WTC11 (cell line): ENCODE data around the gene STBD1. TPM values are rescaled to one million over a fixed set of nuclear protein-coding genes. Genes with fewer than 3 reads are reported as not detected.
"Not testable (repeated sequence)": the region's sequence is repeated elsewhere in the genome, so short reads cannot be mapped to it uniquely, and the experiment has no call there.

Experiments
- ATAC-seq: fragments of 200-7000 bp; cut with Tn5 transposase; 2 replicates; pipeline ENCODE4 v1.10.0; 2021; ENCODE audit warnings: mild to moderate bottlenecking, moderate library complexity
- CTCF ChIA-PET: fragments of 300-600 bp; sonication (Branson Sonifier 250); formaldehyde crosslinking; loops from one replicate; lab custom pipeline; 2021; ENCODE audit warnings: antibody characterized with exemption; lab: Charles Lee
- POLR2A ChIA-PET: fragments of 350-600 bp; sonication (Branson Sonifier 250); formaldehyde crosslinking; loops from one replicate; lab custom pipeline; 2021; ENCODE audit warnings: antibody characterized with exemption; lab: Charles Lee
- DNase-seq: peaks from one replicate; pipeline ENCODE4 v3.0.0; 2021; ENCODE audit warnings: low spot score
- H3K27ac Mint-ChIP-seq: 2 replicates; pipeline ENCODE4 v1.8.0; 2021; ENCODE audit warnings: mixed read lengths
- H3K27me3 Mint-ChIP-seq: 2 replicates; pipeline ENCODE4 v1.8.0; 2021; ENCODE audit warnings: low read depth, mild to moderate bottlenecking, moderate library complexity, mixed read lengths
- H3K36me3 Mint-ChIP-seq: 2 replicates; pipeline ENCODE4 v1.8.0; 2021; ENCODE audit warnings: mixed read lengths
- H3K4me1 Mint-ChIP-seq: 2 replicates; pipeline ENCODE4 v1.8.0; 2022; ENCODE audit warnings: mixed read lengths
- H3K4me3 Mint-ChIP-seq: 2 replicates; pipeline ENCODE4 v1.8.0; 2021; ENCODE audit warnings: mild to moderate bottlenecking, moderate library complexity, mixed read lengths
- H3K9me3 Mint-ChIP-seq: 2 replicates; pipeline ENCODE4 v1.8.0; 2021; ENCODE audit warnings: mixed read lengths
- FOXK1 ChIP-seq: sonication (generic); formaldehyde crosslinking; IDR thresholded peaks from 2 replicates; pipeline ENCODE4 v1.8.0; 2022; ENCODE audit warnings: mild to moderate bottlenecking, moderate library complexity, missing genetic modification reagents
- MXD4 ChIP-seq: fragments of 250-450 bp; sonication (Bioruptor Pico); IDR thresholded peaks from 2 replicates; pipeline ENCODE4 v1.8.0; 2021; ENCODE audit warnings: mild to moderate bottlenecking, moderate library complexity, borderline replicate concordance
- TCF7 ChIP-seq: sonication (generic); formaldehyde crosslinking; IDR thresholded peaks from 2 replicates; pipeline ENCODE4 v1.8.0; 2022; ENCODE audit warnings: mild to moderate bottlenecking, low read depth, missing genetic modification reagents, moderate library complexity
- ZNF232 ChIP-seq: sonication (generic); formaldehyde crosslinking; IDR thresholded peaks from 2 replicates; pipeline ENCODE4 v1.8.0; 2022; ENCODE audit warnings: mild to moderate bottlenecking, missing genetic modification reagents
- ZNF263 ChIP-seq: sonication (generic); formaldehyde crosslinking; IDR thresholded peaks from 2 replicates; pipeline ENCODE4 v1.8.1; 2022; ENCODE audit warnings: low read depth, mild to moderate bottlenecking, moderate library complexity, missing genetic modification reagents
- ZNF423 ChIP-seq: fragments of 250-450 bp; sonication (Bioruptor Pico); IDR thresholded peaks from 2 replicates; pipeline ENCODE4 v2.1.2; 2022; ENCODE audit warnings: mild to moderate bottlenecking, moderate library complexity
- total RNA-seq: library from RNA; stranded (reverse); gene quantifications from 3 replicates; pipeline ENCODE4 v1.2.3, GENCODE V29; 2021
- TF ChIP-seq, protein P1 (sequence below): sonication (generic); formaldehyde crosslinking; IDR thresholded peaks from 2 replicates; pipeline ENCODE4 v1.8.0; 2023; ENCODE audit warnings: missing genetic modification reagents
- TF ChIP-seq, protein P2 (sequence below): sonication (generic); formaldehyde crosslinking; IDR thresholded peaks from 2 replicates; pipeline ENCODE4 v1.8.1; 2023; ENCODE audit warnings: mild to moderate bottlenecking, missing genetic modification reagents, borderline replicate concordance
- TF ChIP-seq, protein P3 (sequence below): sonication (generic); formaldehyde crosslinking; IDR thresholded peaks from 2 replicates; pipeline ENCODE4 v1.8.1; 2023; ENCODE audit warnings: mild to moderate bottlenecking, moderate library complexity, missing genetic modification reagents
- TF ChIP-seq, protein P4 (sequence below): fragments of 250-450 bp; sonication (Bioruptor Pico); IDR thresholded peaks from 2 replicates; pipeline ENCODE4 v1.9.0; 2021; ENCODE audit warnings: mild to moderate bottlenecking, borderline replicate concordance
- TF ChIP-seq, protein P5 (sequence below): sonication (generic); formaldehyde crosslinking; IDR thresholded peaks from 2 replicates; pipeline ENCODE4 v1.8.0; 2022; ENCODE audit warnings: mild to moderate bottlenecking, missing genetic modification reagents
- TF ChIP-seq, protein P6 (sequence below): sonication (generic); formaldehyde crosslinking; IDR thresholded peaks from 2 replicates; pipeline ENCODE4 v1.8.0; 2022; ENCODE audit warnings: missing genetic modification reagents
- TF ChIP-seq, protein P7 (sequence below): sonication (generic); formaldehyde crosslinking; conservative IDR thresholded peaks from 2 replicates; pipeline ENCODE4 v1.8.1; 2022; ENCODE audit warnings: mild to moderate bottlenecking, missing genetic modification reagents

The STBD1 gene
- total RNA-seq, 1 experiment from 2014 or later, result 1.4 TPM

DNA sequence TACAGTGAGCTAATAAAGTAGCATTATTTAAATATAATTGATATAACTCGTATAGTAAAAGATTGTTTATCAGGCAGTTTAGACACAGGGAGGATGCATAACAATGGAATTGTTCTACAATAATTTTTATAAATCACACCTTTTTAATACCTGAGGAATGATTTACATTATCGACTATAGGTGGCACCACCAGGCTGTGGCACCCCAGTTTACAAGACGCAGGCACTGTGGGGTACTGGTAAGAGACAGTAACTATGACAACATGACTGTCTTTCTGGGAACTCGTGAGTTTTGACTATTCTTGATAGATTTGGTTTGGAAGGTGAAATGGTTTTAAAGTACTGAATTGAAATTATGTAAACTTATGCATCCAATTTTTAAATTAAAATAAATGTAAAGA is 27.1 kb upstream of the STBD1 start:
- TF ChIP-seq, protein P1, sequence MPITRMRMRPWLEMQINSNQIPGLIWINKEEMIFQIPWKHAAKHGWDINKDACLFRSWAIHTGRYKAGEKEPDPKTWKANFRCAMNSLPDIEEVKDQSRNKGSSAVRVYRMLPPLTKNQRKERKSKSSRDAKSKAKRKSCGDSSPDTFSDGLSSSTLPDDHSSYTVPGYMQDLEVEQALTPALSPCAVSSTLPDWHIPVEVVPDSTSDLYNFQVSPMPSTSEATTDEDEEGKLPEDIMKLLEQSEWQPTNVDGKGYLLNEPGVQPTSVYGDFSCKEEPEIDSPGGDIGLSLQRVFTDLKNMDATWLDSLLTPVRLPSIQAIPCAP (CRISPR knock-in tag), result no peak
- no peak for TF ChIP-seq MXD4 (CRISPR knock-in tag)
- TF ChIP-seq, protein P2, sequence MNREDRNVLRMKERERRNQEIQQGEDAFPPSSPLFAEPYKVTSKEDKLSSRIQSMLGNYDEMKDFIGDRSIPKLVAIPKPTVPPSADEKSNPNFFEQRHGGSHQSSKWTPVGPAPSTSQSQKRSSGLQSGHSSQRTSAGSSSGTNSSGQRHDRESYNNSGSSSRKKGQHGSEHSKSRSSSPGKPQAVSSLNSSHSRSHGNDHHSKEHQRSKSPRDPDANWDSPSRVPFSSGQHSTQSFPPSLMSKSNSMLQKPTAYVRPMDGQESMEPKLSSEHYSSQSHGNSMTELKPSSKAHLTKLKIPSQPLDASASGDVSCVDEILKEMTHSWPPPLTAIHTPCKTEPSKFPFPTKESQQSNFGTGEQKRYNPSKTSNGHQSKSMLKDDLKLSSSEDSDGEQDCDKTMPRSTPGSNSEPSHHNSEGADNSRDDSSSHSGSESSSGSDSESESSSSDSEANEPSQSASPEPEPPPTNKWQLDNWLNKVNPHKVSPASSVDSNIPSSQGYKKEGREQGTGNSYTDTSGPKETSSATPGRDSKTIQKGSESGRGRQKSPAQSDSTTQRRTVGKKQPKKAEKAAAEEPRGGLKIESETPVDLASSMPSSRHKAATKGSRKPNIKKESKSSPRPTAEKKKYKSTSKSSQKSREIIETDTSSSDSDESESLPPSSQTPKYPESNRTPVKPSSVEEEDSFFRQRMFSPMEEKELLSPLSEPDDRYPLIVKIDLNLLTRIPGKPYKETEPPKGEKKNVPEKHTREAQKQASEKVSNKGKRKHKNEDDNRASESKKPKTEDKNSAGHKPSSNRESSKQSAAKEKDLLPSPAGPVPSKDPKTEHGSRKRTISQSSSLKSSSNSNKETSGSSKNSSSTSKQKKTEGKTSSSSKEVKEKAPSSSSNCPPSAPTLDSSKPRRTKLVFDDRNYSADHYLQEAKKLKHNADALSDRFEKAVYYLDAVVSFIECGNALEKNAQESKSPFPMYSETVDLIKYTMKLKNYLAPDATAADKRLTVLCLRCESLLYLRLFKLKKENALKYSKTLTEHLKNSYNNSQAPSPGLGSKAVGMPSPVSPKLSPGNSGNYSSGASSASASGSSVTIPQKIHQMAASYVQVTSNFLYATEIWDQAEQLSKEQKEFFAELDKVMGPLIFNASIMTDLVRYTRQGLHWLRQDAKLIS, result no peak
- no peak for TF ChIP-seq ZNF232 (CRISPR knock-in tag)
- TF ChIP-seq, protein P3, sequence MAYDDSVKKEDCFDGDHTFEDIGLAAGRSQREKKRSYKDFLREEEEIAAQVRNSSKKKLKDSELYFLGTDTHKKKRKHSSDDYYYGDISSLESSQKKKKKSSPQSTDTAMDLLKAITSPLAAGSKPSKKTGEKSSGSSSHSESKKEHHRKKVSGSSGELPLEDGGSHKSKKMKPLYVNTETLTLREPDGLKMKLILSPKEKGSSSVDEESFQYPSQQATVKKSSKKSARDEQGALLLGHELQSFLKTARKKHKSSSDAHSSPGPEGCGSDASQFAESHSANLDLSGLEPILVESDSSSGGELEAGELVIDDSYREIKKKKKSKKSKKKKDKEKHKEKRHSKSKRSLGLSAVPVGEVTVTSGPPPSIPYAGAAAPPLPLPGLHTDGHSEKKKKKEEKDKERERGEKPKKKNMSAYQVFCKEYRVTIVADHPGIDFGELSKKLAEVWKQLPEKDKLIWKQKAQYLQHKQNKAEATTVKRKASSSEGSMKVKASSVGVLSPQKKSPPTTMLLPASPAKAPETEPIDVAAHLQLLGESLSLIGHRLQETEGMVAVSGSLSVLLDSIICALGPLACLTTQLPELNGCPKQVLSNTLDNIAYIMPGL (CRISPR knock-in tag), result no peak
- TF ChIP-seq, protein P4, sequence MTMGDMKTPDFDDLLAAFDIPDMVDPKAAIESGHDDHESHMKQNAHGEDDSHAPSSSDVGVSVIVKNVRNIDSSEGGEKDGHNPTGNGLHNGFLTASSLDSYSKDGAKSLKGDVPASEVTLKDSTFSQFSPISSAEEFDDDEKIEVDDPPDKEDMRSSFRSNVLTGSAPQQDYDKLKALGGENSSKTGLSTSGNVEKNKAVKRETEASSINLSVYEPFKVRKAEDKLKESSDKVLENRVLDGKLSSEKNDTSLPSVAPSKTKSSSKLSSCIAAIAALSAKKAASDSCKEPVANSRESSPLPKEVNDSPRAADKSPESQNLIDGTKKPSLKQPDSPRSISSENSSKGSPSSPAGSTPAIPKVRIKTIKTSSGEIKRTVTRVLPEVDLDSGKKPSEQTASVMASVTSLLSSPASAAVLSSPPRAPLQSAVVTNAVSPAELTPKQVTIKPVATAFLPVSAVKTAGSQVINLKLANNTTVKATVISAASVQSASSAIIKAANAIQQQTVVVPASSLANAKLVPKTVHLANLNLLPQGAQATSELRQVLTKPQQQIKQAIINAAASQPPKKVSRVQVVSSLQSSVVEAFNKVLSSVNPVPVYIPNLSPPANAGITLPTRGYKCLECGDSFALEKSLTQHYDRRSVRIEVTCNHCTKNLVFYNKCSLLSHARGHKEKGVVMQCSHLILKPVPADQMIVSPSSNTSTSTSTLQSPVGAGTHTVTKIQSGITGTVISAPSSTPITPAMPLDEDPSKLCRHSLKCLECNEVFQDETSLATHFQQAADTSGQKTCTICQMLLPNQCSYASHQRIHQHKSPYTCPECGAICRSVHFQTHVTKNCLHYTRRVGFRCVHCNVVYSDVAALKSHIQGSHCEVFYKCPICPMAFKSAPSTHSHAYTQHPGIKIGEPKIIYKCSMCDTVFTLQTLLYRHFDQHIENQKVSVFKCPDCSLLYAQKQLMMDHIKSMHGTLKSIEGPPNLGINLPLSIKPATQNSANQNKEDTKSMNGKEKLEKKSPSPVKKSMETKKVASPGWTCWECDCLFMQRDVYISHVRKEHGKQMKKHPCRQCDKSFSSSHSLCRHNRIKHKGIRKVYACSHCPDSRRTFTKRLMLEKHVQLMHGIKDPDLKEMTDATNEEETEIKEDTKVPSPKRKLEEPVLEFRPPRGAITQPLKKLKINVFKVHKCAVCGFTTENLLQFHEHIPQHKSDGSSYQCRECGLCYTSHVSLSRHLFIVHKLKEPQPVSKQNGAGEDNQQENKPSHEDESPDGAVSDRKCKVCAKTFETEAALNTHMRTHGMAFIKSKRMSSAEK (CRISPR knock-in tag), result no peak
- no peak for TF ChIP-seq ZNF263 (CRISPR knock-in tag)
- TF ChIP-seq ZNF423 (CRISPR knock-in tag), result no peak
- no peak for TF ChIP-seq TCF7 (CRISPR knock-in tag)
- no peak for TF ChIP-seq FOXK1 (CRISPR knock-in tag)
- TF ChIP-seq, protein P5, sequence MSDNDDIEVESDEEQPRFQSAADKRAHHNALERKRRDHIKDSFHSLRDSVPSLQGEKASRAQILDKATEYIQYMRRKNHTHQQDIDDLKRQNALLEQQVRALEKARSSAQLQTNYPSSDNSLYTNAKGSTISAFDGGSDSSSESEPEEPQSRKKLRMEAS (CRISPR knock-in tag), result no peak
- Mint-ChIP-seq H3K27me3 (no peaks in the 10 kb centered on the region), H3K9me3 (no peaks in the 10 kb centered on the region), H3K27ac (no peak overlapping the region), H3K4me1 (no peaks in the 10 kb centered on the region), H3K36me3 (no peaks in the 10 kb centered on the region), H3K4me3 (no peak overlapping the region)
- DNase-seq (no peak), ATAC-seq (no peak)
- CTCF ChIA-PET, result interaction anchor here (1.7 kb wide), 2 partner anchors 27 to 99 kb away, joined by 7 read pairs; partner anchors contain the start of gene STBD1
- POLR2A ChIA-PET, result no interaction called here

DNA sequence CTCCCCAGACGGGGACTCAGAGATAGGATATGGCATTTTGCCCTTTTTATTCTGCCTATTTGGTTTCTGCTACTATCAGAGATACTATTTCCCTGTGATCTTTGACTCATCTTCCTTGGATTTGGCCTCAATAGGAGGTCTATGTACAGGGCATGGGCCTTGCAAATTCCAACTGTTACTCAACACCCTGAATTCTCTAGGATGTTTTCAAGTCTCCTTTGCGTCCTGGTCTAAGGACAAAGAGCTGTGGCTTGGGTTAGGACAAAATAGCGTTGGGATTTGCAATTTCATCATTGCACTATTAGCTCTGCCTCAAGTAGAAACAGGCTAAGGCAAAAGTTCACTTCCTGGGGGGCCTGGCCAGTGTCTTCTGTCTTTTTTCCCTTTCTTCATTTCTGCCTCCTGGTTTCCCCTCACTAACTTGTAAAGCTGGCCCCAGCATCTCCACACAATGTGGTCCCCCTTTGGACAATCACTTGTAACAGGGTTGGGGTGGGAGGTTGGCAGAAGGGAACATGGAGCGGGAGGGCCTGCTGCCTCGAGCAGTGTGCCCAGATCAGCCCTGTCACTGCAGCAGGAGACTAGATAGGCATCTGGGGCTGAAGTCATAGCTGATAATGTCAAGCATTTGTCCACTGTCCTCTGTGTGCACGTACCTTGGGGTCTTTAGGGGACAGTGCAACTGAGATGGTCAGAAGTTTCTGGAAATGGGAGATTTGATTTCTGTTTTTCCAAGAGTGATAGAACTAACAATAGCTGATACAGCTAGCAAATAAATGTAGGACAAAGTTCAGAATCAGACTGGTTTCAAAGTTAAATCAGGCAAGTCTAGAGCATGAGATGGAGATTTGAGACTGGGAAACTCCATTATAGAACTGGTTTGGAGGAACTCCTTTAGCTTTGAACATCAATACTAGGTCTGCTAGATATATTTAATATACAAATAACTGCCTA is 25.8 kb upstream of the STBD1 start:
- Mint-ChIP-seq H3K36me3 (no peaks in the 10 kb centered on the region), H3K4me1 (no peaks in the 10 kb centered on the region), H3K27me3 (peaks cover 2% of the 10 kb centered on the region; the same call in 1 of the 2 replicates), H3K9me3 (0 out of 2 replicates have a peak, but pooled peaks cover 2% of the 10 kb centered on the region), H3K4me3 (no peak overlapping the region), H3K27ac (no peak overlapping the region)
- ChIA-PET CTCF (interaction anchor here (1.2 kb wide), 1 partner anchor 97 kb away, joined by 4 read pairs; no protein-coding TSS in a partner anchor), POLR2A (no interaction called here)
- ATAC-seq (no peak), DNase-seq (no peak)
- TF ChIP-seq, protein P6, sequence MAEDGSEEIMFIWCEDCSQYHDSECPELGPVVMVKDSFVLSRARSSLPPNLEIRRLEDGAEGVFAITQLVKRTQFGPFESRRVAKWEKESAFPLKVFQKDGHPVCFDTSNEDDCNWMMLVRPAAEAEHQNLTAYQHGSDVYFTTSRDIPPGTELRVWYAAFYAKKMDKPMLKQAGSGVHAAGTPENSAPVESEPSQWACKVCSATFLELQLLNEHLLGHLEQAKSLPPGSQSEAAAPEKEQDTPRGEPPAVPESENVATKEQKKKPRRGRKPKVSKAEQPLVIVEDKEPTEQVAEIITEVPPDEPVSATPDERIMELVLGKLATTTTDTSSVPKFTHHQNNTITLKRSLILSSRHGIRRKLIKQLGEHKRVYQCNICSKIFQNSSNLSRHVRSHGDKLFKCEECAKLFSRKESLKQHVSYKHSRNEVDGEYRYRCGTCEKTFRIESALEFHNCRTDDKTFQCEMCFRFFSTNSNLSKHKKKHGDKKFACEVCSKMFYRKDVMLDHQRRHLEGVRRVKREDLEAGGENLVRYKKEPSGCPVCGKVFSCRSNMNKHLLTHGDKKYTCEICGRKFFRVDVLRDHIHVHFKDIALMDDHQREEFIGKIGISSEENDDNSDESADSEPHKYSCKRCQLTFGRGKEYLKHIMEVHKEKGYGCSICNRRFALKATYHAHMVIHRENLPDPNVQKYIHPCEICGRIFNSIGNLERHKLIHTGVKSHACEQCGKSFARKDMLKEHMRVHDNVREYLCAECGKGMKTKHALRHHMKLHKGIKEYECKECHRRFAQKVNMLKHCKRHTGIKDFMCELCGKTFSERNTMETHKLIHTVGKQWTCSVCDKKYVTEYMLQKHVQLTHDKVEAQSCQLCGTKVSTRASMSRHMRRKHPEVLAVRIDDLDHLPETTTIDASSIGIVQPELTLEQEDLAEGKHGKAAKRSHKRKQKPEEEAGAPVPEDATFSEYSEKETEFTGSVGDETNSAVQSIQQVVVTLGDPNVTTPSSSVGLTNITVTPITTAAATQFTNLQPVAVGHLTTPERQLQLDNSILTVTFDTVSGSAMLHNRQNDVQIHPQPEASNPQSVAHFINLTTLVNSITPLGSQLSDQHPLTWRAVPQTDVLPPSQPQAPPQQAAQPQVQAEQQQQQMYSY, result no peak
- no peak for TF ChIP-seq ZNF263 (CRISPR knock-in tag)
- TF ChIP-seq, protein P7, sequence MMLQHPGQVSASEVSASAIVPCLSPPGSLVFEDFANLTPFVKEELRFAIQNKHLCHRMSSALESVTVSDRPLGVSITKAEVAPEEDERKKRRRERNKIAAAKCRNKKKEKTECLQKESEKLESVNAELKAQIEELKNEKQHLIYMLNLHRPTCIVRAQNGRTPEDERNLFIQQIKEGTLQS (CRISPR knock-in tag), result no peak

DNA sequence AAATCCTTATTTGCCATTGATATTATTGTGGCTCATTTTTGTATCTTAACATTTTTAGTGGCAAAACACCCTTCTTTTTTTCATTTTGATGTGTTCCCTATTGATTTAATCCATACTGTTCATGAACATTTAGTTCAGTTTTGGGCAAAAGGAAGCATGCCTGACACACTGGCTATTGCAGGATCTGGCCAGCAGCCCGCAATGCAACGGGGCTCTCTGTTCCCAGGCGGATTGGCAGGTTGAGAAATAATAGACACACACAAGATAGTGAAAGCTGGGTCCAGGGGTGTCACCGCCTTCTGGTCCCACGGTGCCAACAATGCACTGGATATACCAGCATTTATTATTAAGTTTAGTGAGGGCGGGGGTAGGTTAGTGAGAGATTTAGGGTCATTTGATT is 24.9 kb upstream of the STBD1 start:
- H3K4me3 Mint-ChIP-seq, H3K4me1 Mint-ChIP-seq, H3K36me3 Mint-ChIP-seq, DNase-seq, ATAC-seq, H3K27ac Mint-ChIP-seq, H3K27me3 Mint-ChIP-seq, POLR2A ChIA-PET: not testable (repeated sequence)
- CTCF ChIA-PET, result interaction anchor here (1.2 kb wide), 1 partner anchor 96 kb away, joined by 4 read pairs; no protein-coding TSS in a partner anchor
- peaks cover 10% of the 10 kb centered on the region for H3K9me3 Mint-ChIP-seq
